ENCODE measurements around the gene ACTL6A. TPM values are rescaled to one million over a fixed set of nuclear protein-coding genes. Genes with fewer than 3 reads are reported as not detected.

The ACTL6A gene
- total and polyA plus RNA-seq, 7 donors: 28.8 to 65.7 (median 38.6) TPM

DNA sequence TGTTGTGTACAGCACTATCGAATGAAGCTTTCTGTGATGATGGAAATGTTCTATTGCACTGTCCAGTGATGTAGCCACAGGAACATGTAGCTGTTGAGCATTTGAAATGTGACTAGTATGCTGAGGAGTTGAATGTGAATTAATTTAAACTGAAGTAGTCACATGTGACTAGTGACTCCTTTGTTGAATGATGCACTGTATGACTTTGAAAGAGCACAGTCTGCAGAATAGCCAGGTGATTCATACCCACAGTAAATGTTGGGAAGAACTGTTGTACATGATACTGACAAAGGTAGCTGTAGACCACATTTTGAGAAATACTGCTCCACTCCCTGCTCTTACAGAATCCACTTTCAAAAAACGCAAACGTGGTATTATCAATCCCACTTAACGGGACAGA is 34.0 kb upstream of the ACTL6A start:
- Histone ChIP-seq H3K27me3 (no peaks in the 10 kb centered on the region), H3K9me3 (no peaks in the 10 kb centered on the region), H3K36me3 (no peaks in the 10 kb centered on the region), H3K4me3 (no peak overlapping the region), H3K27ac (no peak overlapping the region), H3K4me1 (peaks cover 0 to 20% (median 16%) of the 10 kb centered on the region in 4 donors)
- 54 to 79% methylated on average over 4 of the region's 4 CpGs for WGBS, 2 donors
- intact Hi-C loops (cut with DNase I): loop anchor here (5.0 kb wide), 1 partner anchor 76 kb away; the partner anchor contains the start of gene GNB4
- TF ChIP-seq POLR2A (IDR thresholded peaks at IDR 0.05) (no peak), POLR2AphosphoS5 (IDR thresholded peaks at IDR 0.05) (no peak), CTCF (IDR thresholded peaks at IDR 0.05) (no peak), EP300 (IDR thresholded peaks at IDR 0.05) (no peak)
- no peak for DNase-seq

DNA sequence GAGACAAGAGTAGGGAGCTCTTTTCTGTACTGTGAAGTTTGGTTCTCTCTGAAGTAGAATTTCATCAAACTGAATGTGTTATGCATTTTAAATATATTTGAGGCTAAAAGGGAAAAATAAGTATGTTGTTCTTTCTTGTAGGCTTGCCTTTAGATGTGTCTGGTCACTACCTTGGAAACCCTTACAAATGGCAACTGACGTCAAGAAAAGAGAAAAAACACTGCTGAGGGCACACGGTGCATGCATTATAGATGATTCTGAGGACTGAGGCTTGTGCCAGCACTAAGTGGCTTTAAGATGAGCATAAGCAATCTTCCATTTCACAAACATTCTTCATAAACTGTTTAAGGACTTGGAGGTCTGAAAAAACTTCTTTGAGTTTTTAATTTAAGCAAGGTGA is 31.1 kb upstream of the ACTL6A start:
- no peaks in the 10 kb centered on the region for H3K9me3 ChIP-seq
- intact Hi-C loops (cut with DNase I): no loop called here
- no peak overlapping the region for H3K4me3 ChIP-seq
- no peak for DNase-seq
- WGBS, 2 donors: 32 to 41% methylated on average over 2 of the region's 2 CpGs
- H3K27ac ChIP-seq: no peak overlapping the region
- no peaks in the 10 kb centered on the region for H3K36me3 ChIP-seq
- no peaks in the 10 kb centered on the region for H3K27me3 ChIP-seq
- H3K4me1 ChIP-seq: peaks cover 0 to 11% (median 8%) of the 10 kb centered on the region in 4 donors
- no peak for TF ChIP-seq POLR2A (IDR thresholded peaks at IDR 0.05)
- TF ChIP-seq EP300 (IDR thresholded peaks at IDR 0.05): no peak
- TF ChIP-seq POLR2AphosphoS5 (IDR thresholded peaks at IDR 0.05): no peak
- TF ChIP-seq CTCF (IDR thresholded peaks at IDR 0.05): no peak

GRCh38 chr3:179533274-179533673 is 29.5 kb upstream of the ACTL6A start:
- intact Hi-C loops (cut with DNase I): no loop called here
- H3K4me3 ChIP-seq: no peak overlapping the region
- H3K27ac ChIP-seq: no peak overlapping the region
- no peaks in the 10 kb centered on the region for H3K4me1 ChIP-seq
- no peaks in the 10 kb centered on the region for H3K36me3 ChIP-seq
- no peak for DNase-seq
- no peaks in the 10 kb centered on the region for H3K27me3 ChIP-seq
- no peak for TF ChIP-seq EP300 (IDR thresholded peaks at IDR 0.05)
- no peak for TF ChIP-seq POLR2A (IDR thresholded peaks at IDR 0.05)
- TF ChIP-seq CTCF (IDR thresholded peaks at IDR 0.05): no peak
- no peak for TF ChIP-seq POLR2AphosphoS5 (IDR thresholded peaks at IDR 0.05)
- H3K9me3 ChIP-seq: no peaks in the 10 kb centered on the region
- 55 to 75% methylated on average over 4 of the region's 4 CpGs for WGBS, 2 donors

DNA sequence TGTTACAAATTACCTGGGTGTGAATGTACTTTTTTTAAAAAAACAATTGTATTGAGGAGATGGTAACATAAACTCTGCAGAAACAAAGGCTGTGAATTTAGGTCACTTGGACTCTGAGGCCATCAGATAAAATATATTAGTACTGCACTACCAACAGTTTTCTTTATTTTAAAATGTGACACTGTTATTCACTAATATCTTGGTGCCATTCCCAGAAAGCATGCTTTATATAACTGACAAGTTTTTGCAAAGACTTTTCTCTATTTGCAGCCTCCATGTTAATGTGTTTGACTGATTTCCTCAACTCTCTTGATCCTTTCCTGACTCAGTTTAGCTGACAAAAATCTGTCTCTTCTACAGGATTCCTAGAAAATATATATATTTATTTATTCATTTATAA is 26.5 kb upstream of the ACTL6A start:
- intact Hi-C loops (cut with DNase I): no loop called here
- no peak for TF ChIP-seq CTCF (IDR thresholded peaks at IDR 0.05)
- TF ChIP-seq POLR2A (IDR thresholded peaks at IDR 0.05): no peak
- TF ChIP-seq POLR2AphosphoS5 (IDR thresholded peaks at IDR 0.05): no peak
- H3K36me3 ChIP-seq: no peaks in the 10 kb centered on the region

GRCh38 chr3:179541094-179541493 is 21.6 kb upstream of the ACTL6A start:
- no peaks in the 10 kb centered on the region for H3K27me3 ChIP-seq
- no peak for DNase-seq
- no peak overlapping the region for H3K4me3 ChIP-seq
- H3K9me3 ChIP-seq: no peaks in the 10 kb centered on the region
- 87 to 91% methylated on average over 2 of the region's 2 CpGs for WGBS, 2 donors
- intact Hi-C loops (cut with DNase I): no loop called here
- TF ChIP-seq POLR2AphosphoS5 (IDR thresholded peaks at IDR 0.05) (no peak), POLR2A (IDR thresholded peaks at IDR 0.05) (no peak), EP300 (IDR thresholded peaks at IDR 0.05) (no peak), CTCF (IDR thresholded peaks at IDR 0.05) (no peak)
- no peaks in the 10 kb centered on the region for H3K36me3 ChIP-seq
- no peaks in the 10 kb centered on the region for H3K4me1 ChIP-seq
- H3K27ac ChIP-seq: no peak overlapping the region

More for the DNA sequence above, 26.5 kb upstream of the ACTL6A start:
- no peak overlapping the region for H3K27ac ChIP-seq
- no peak overlapping the region for H3K4me3 ChIP-seq
- H3K27me3 ChIP-seq: no peaks in the 10 kb centered on the region
- no peaks in the 10 kb centered on the region for H3K4me1 ChIP-seq
- no peak for DNase-seq
- H3K9me3 ChIP-seq: no peaks in the 10 kb centered on the region
